Peyer's patch (tissue), 4 donors: ENCODE results near the gene SELENON.

Source experiments
- CTCF ChIP-seq, 6 experiments: fragments of 450-650 bp in 4 of 6; fragments of 200-600 bp in 2 of 6; sonication (generic) in 1 of 6; IDR thresholded peaks; one replicate each; pipeline ENCODE4 v1.5.1; 2017 to 2019; ENCODE audit warnings: antibody characterized with exemption in 6 of 6, mild to moderate bottlenecking in 3 of 6, moderate library complexity in 1 of 6
- POLR2A ChIP-seq, 2 donors: fragments of 450-650 bp; IDR thresholded peaks; one replicate each; pipeline ENCODE4 v1.5.1; 2017; ENCODE audit warnings: antibody characterized with exemption in 2 of 2, mild to moderate bottlenecking in 2 of 2, moderate library complexity in 2 of 2

- no peak for TF ChIP-seq CTCF (IDR thresholded peaks at IDR 0.05)
- TF ChIP-seq POLR2A (IDR thresholded peaks at IDR 0.05), result no peak
Measured at GRCh38 chr1:25772164-25772563, 27.8 kb upstream of the SELENON start.
